Mammary epithelial cell (primary cell): Measurements from ENCODE around the gene MAPRE3.

Source experiments
- EZH2 ChIP-seq: IDR thresholded peaks from 2 replicates; pipeline ENCODE4 v1.6.1; 2012; ENCODE audit warnings: low read length, inconsistent platforms, borderline replicate concordance
- TF ChIP-seq, protein P1 (sequence below), 2 donors: IDR thresholded peaks in 1 of 2; conservative IDR thresholded peaks in 1 of 2; 2 replicates each; pipeline ENCODE4 v1.5.1; 2011 to 2012; ENCODE audit warnings: inconsistent platforms in 2 of 2, low read length in 2 of 2, mild to moderate bottlenecking in 2 of 2, control low read depth in 1 of 2, low read depth in 1 of 2; ENCODE audit not compliant: insufficient read depth in 1 of 2; ENCODE audit errors: extremely low read depth in 1 of 2

DNA sequence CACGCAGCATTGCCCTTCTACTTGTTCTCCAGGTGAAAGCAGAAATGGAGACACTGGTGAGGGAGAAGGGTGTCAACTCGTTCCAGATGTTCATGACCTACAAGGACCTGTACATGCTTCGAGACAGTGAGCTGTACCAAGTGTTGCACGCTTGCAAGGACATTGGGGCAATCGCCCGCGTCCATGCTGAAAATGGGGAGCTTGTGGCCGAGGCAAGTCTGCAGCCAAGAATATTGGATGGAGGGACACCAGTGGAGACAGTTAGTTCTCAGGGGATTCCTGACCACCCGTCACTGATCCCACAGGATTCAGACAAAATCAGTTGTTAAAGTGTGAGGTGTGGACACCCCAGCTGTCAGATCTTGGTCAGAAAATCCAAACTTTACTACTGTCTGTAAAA, 43.2 kb upstream of the MAPRE3 start:
- TF ChIP-seq, protein P1, sequence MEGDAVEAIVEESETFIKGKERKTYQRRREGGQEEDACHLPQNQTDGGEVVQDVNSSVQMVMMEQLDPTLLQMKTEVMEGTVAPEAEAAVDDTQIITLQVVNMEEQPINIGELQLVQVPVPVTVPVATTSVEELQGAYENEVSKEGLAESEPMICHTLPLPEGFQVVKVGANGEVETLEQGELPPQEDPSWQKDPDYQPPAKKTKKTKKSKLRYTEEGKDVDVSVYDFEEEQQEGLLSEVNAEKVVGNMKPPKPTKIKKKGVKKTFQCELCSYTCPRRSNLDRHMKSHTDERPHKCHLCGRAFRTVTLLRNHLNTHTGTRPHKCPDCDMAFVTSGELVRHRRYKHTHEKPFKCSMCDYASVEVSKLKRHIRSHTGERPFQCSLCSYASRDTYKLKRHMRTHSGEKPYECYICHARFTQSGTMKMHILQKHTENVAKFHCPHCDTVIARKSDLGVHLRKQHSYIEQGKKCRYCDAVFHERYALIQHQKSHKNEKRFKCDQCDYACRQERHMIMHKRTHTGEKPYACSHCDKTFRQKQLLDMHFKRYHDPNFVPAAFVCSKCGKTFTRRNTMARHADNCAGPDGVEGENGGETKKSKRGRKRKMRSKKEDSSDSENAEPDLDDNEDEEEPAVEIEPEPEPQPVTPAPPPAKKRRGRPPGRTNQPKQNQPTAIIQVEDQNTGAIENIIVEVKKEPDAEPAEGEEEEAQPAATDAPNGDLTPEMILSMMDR (conservative IDR thresholded peaks at IDR 0.05 in 1 of 2, IDR thresholded peaks at IDR 0.05 in 1 of 2; ENCODE audit: extremely low read depth in 1 of 2, insufficient read depth in 1 of 2, low read depth in 1 of 2, low read length in 2 of 2) = no peak
- no peak for TF ChIP-seq EZH2
